ENCODE measurements around the gene PACS2. TPM values are rescaled to one million over a fixed set of nuclear protein-coding genes. Genes with fewer than 3 reads are reported as not detected.
"Not testable (repeated sequence)": the region's sequence is repeated elsewhere in the genome, so short reads cannot be mapped to it uniquely, and the experiment has no call there.

Gene PACS2
- polyA plus RNA-seq, 1 donor: 116 TPM

DNA sequence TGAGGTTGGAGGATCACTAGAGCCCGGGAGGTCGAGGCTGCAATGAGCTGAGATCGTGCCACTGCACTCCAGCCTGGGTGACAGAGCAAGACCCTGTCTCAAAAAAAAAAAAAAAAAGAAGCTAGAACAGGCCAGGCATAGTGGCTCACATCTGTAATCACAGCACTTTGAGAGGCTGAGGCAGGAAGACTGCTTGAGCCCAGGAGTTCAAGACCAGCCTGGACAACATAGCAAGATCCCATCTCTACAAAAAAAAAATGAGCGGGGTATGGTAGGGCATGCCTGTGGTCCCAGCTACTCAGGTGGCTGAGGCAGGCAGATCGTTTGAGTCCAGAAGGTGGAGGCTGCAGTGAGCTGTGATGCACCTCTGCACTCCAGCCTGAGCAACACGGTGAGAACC lies 25.6 kb upstream of the PACS2 start:
- not testable (repeated sequence) for DNase-seq

DNA sequence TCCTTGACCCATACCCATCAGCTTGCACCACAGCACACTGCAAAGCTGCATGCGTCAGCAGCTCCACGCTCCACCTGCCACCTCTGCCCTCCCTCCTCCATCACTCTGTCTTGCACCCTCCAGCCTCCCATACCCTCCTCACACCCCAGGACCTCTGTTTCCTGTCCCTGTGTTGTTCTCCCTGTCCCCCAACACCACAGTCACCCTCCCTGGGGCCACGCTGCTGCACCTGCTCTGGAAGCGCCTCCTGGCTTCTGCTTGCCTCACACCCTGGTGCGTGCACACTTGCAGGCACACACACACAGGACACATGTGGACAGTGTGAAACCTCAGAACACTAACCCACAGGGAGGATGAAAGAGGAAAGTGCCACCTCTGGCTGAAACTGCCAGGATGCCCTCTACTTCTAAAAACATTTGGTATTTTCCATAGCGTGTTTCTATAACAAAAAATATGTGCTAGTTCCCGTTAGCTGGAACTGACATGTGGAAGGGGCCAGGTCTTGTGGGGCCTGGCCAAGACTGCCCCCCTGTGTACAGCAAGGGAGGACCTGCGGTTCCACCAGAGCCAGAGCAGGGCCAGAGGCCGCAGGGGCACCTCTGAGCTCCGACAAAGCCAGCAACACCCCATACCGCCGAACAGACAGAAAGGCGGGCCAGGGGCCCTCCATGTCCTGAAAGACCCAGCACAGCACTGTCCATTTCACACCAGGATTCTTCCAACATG lies 23.8 kb upstream of the PACS2 start:
- no peak for DNase-seq

DNA sequence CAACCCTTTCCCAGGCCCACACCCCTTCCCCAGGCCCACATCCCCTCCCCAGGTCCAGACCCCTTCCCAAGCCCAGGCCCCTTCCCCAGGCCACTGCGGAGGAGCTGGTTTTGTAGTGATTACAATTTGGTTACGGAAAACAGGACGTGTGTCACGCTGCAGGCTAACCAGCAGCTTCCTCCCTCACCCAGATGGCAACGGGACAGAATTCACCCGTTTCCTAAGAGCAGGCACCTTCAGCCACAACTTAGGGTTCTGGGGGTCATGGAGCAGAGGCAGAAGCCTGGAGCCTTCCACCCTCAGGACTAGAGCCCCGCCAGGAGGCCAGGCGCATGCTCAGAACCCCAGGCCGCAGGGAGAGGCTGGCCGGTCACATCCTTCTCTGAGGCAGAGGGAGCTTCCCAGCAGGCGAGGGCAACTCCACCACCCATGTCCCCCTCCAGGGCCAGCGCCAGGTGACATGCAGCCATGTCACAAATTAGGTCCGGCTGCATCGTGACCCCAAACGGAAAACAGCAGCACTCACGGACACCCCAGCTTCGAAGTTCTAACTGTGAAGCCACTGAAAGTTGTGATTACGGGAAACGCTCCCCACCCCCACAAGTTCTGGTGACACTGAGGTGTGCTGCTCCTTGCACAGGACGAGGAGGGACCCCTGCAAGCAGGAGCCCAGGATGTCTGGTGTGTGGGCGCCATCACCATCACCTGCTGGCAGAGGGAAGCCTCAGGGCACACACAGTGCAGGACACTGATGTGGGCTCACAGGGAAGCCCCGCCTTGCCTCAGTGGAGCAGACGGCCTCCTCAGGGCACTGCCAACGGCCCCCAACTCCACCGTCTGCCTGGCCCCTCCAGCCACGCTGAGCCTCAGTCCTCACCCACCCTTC lies 21.5 kb upstream of the PACS2 start:
- DNase-seq: no peak

- no peak for DNase-seq
These were observed 20.4 kb upstream of the PACS2 start for GRCh38 chr14:105294142-105294597.

GRCh38 chr14:105297311-105297710 lies 17.2 kb upstream of the PACS2 start:
- not testable (repeated sequence) for DNase-seq

GRCh38 chr14:105299654-105300541 lies 14.7 kb upstream of the PACS2 start:
- no peak for DNase-seq

GRCh38 chr14:105300542-105301102 lies 13.9 kb upstream of the PACS2 start, which contains the start of gene BRF1:
TSS of gene BRF1 (minus strand) at chr14:105301001. CDS start at chr14:105300629, 372 bp downstream.
- DNase-seq: peak; percentile 95

GRCh38 chr14:105301103-105301914 lies 13.2 kb upstream of the PACS2 start:
- peak; percentile 95 for DNase-seq

DNA sequence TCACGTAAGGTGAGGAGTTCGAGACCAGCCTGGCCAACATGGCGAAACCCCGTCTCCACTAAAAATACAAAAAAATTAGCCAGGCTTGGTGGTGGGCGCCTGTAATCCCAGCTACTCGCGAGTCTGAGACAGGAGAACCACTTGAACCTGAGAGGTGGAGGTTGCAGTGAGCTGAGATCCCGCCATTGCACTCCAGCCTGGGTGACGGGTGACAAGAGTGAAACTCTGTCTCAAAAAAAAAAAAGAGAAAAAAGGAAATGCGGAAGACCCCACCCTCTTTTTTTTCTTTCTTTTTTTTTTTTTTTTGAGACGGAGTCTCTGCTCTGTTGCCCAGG lies 12.7 kb upstream of the PACS2 start:
- not testable (repeated sequence) for DNase-seq

GRCh38 chr14:105303949-105304348 lies 10.6 kb upstream of the PACS2 start:
- no peak for DNase-seq

DNA sequence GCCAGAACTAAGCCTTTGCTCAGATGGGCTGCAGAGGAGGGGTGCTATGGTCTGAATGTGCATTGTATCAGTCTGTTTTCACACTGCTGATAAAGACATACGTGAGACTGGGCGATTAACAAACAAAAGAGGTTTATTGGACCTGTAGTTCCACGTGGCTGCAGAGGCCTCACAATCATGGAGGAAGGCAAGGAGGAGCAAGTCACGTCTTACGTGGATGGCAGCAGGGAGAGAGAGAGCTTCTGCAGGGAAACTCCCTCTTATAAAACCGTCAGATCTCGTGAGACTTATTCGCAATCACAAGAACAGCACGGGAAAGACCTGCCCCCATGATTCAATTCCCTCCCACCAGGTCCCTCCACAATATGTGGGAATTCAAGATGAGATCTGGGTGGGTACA lies 10.0 kb upstream of the PACS2 start:
- no peak for DNase-seq

GRCh38 chr14:105305345-105305744 lies 9.2 kb upstream of the PACS2 start:
- DNase-seq: no peak

DNA sequence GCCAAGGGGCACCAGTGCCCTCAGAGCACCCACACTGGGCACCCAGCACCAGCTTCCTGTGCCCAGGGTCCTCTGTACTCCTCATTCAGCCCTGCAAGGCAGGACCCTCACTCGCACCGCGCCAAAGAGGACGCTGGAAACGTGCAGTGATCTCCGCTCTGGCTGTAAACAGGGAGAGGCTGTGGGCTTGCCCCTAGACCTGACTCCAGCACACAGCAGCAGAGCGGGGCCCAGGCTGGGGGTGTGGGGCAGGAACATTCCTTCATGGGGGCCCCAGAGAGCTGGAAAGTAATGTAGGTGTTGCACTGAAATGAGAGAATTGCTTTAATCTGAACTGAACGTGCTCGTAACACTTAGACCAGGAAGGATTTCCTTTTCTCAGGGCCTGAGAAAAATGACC lies 8.8 kb upstream of the PACS2 start:
- no peak for DNase-seq

- no peak for DNase-seq
These were observed 7.4 kb upstream of the PACS2 start for GRCh38 chr14:105307052-105307727.

GRCh38 chr14:105309371-105309770 lies 5.2 kb upstream of the PACS2 start:
- DNase-seq: no peak

- DNase-seq: no peak
These were observed 2.7 kb upstream of the PACS2 start for GRCh38 chr14:105311838-105312237.

- no peak for DNase-seq
These were observed 1.6 kb upstream of the PACS2 start for GRCh38 chr14:105312973-105313372.

- peak; percentile 34 for DNase-seq
These were observed 914 bp upstream of the PACS2 start for GRCh38 chr14:105313381-105314286.

DNA sequence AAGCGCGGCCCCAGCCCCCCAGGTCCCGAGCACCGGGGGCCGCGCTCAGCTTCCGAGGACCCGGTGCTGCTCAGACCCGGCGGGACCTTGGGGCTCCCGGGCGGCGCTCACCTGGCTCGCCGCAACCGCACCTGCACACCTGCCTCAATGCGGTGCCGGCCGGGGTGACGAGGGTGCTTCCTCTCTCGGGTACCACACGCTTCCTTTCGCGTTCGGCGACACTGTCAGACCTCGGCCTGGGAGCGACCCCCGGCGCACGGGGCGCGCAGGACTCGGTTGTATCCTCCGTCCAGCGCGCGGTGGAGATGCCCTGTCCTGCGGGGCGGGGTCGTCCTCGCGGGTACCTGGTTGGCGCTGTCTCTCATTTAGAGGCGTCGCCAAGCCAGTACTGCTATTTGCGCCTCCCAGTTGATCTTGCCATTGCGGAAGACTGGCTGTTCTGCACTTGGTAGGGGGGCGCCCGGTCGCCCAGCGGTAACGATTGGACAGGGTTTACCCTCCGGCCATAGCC lies 718 bp downstream of the PACS2 start:
- no peak for DNase-seq

Data from hindlimb muscle (tissue), 1 donor.